ENCODE data around the gene TRMT1.

Gene TRMT1

DNA sequence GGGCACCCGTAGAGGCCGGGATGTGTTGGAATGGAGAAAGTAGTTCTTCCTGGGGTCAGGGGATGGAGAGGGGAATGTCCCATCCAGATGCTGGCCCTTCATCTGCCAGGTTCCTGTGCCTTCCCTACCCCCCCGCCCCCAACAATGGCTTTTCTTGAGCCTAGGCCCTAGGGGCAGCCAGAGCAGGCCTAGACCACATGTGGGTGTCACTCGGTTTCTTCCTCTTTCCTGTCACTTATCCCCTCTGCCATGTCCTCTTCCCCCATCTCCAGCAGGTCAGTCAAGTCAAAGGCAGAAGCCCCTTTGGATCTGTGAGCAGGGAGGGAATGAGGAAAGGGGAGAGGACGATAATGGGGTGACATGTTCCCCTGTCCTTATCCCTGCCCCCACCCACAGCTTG is 50.3 kb downstream of the TRMT1 start:
- Histone ChIP-seq H2BK120ac (ENCODE audit: low read depth, low read length) (no peak overlapping the region), H2BK15ac (replicated peaks; ENCODE audit: low read depth) (no peak overlapping the region), H2BK5ac (ENCODE audit: low read length) (no peak overlapping the region), H3K56ac (ENCODE audit: low read length) (no peak overlapping the region), H2AK5ac (ENCODE audit: low read length) (no peak overlapping the region), H3K9ac (ENCODE audit: low read length) (no peak overlapping the region), H3K4me2 (ENCODE audit: low read length) (no peak overlapping the region), H3K27me3 (ENCODE audit: insufficient read depth, low read length, poor library complexity) (peaks cover 17% of the 10 kb centered on the region), H3K4ac (ENCODE audit: low read depth, low read length) (no peak overlapping the region), H3K27ac (ENCODE audit: low read depth, low read length) (no peak overlapping the region), H3K23ac (ENCODE audit: low read length) (no peak overlapping the region), H3K4me1 (ENCODE audit: control insufficient read depth, low read depth, low read length) (peaks cover 1% of the 10 kb centered on the region), H3K18ac (ENCODE audit: low read length) (no peak overlapping the region), H3K79me2 (ENCODE audit: control insufficient read depth, insufficient read depth, low read length) (no peaks in the 10 kb centered on the region), H4K5ac (ENCODE audit: low read length) (no peak overlapping the region), H3K79me1 (ENCODE audit: low read length) (no peaks in the 10 kb centered on the region), H4K8ac (ENCODE audit: low read depth, low read length) (no peak overlapping the region), H3K36me3 (ENCODE audit: control insufficient read depth, insufficient read depth, low read length) (no peaks in the 10 kb centered on the region), H3K4me3 (ENCODE audit: low read length) (no peak overlapping the region)
- WGBS (ENCODE audit: extremely low coverage, insufficient coverage, low lambda C conversion rate): no CpG with 5 or more reads among the region's 5 CpGs
- no peak for DNase-seq

DNA sequence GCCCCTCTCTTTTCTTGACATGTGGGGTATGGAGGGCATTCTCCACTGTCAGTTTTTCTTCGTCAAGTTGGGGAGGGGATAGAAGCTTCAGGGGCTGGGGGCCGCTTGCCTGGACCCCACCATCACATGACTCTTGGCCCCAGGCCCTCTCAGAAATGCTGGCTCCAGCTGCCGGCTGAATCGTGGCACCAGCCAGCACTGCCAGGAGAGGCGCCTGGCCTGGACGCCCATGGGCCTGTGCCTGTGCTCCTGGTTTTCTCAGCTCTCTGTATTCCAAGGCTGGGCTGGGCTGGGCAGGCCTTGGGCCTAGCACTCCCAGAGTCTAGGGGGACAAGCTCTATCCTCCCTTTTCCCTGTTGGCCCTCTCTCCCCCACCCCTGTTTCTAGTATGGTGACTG is 52.4 kb downstream of the TRMT1 start:
- no CpG with 5 or more reads among the region's 6 CpGs for WGBS (ENCODE audit: extremely low coverage, insufficient coverage, low lambda C conversion rate)
- no peaks in the 10 kb centered on the region for H3K4me1 ChIP-seq (ENCODE audit: control insufficient read depth, low read depth, low read length)
- no peak overlapping the region for H3K56ac ChIP-seq (ENCODE audit: low read length)
- H3K27ac ChIP-seq (ENCODE audit: low read depth, low read length): no peak overlapping the region
- no peak overlapping the region for H2AK5ac ChIP-seq (ENCODE audit: low read length)
- H2BK120ac ChIP-seq (ENCODE audit: low read depth, low read length): no peak overlapping the region
- DNase-seq: no peak
- H3K4me2 ChIP-seq (ENCODE audit: low read length): no peak overlapping the region
- H2BK5ac ChIP-seq (ENCODE audit: low read length): no peak overlapping the region
- no peak overlapping the region for H3K4ac ChIP-seq (ENCODE audit: low read depth, low read length)
- no peak overlapping the region for H3K4me3 ChIP-seq (ENCODE audit: low read length)
- no peak overlapping the region for H2BK15ac ChIP-seq (replicated peaks; ENCODE audit: low read depth)
- no peak overlapping the region for H3K18ac ChIP-seq (ENCODE audit: low read length)
- no peak overlapping the region for H3K23ac ChIP-seq (ENCODE audit: low read length)
- no peaks in the 10 kb centered on the region for H3K36me3 ChIP-seq (ENCODE audit: control insufficient read depth, insufficient read depth, low read length)
- peaks cover 27% of the 10 kb centered on the region for H3K27me3 ChIP-seq (ENCODE audit: insufficient read depth, low read length, poor library complexity)
- no peak overlapping the region for H4K5ac ChIP-seq (ENCODE audit: low read length)
- no peak overlapping the region for H4K8ac ChIP-seq (ENCODE audit: low read depth, low read length)
- H3K9ac ChIP-seq (ENCODE audit: low read length): no peak overlapping the region
- H3K79me1 ChIP-seq (ENCODE audit: low read length): no peaks in the 10 kb centered on the region
- no peaks in the 10 kb centered on the region for H3K79me2 ChIP-seq (ENCODE audit: control insufficient read depth, insufficient read depth, low read length)

DNA sequence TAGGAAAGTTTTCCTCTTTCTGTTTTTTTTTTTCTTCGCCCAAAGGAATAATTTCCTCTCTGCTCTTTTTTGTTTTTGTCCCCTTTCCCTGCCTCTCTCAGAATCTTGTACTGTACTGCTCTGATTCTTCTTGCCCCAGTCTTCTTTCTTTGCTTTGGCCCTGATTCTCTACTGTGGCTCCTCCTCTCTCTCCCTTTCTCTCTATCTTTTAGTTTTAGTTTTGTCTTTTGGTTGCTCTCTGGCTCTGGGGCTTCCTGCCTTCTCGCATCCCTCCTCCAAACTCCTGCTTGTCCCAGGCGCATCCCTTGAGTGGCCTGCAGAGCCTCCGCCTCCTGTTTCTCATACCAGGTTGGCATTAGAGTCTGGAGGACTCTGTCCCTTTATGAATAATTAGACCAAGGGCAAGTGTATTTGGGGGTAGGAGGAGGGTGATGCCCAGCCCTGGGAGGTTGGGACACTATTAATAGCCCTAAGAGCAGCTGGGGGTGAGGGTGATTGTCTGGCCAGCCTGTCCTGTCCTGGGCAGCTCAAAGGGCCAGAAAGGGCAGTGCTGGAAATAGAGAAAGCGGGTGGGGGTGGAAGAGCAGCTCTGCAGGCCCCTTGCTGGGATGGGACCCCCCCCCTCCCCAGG is 53.0 kb downstream of the TRMT1 start:
- H2BK120ac ChIP-seq (ENCODE audit: low read depth, low read length): no peak overlapping the region
- no CpG with 5 or more reads among the region's 5 CpGs for WGBS (ENCODE audit: extremely low coverage, insufficient coverage, low lambda C conversion rate)
- no peak overlapping the region for H3K4me3 ChIP-seq (ENCODE audit: low read length)
- no peak overlapping the region for H2AK5ac ChIP-seq (ENCODE audit: low read length)
- no peaks in the 10 kb centered on the region for H3K36me3 ChIP-seq (ENCODE audit: control insufficient read depth, insufficient read depth, low read length)
- peaks cover 30% of the 10 kb centered on the region for H3K27me3 ChIP-seq (ENCODE audit: insufficient read depth, low read length, poor library complexity)
- no peak overlapping the region for H3K4ac ChIP-seq (ENCODE audit: low read depth, low read length)
- no peaks in the 10 kb centered on the region for H3K4me1 ChIP-seq (ENCODE audit: control insufficient read depth, low read depth, low read length)
- H3K79me2 ChIP-seq (ENCODE audit: control insufficient read depth, insufficient read depth, low read length): no peaks in the 10 kb centered on the region
- no peak overlapping the region for H2BK5ac ChIP-seq (ENCODE audit: low read length)
- H3K79me1 ChIP-seq (ENCODE audit: low read length): no peaks in the 10 kb centered on the region
- H4K5ac ChIP-seq (ENCODE audit: low read length): no peak overlapping the region
- no peak for DNase-seq
- H3K18ac ChIP-seq (ENCODE audit: low read length): no peak overlapping the region
- H3K56ac ChIP-seq (ENCODE audit: low read length): no peak overlapping the region
- H3K9ac ChIP-seq (ENCODE audit: low read length): no peak overlapping the region
- no peak overlapping the region for H2BK15ac ChIP-seq (replicated peaks; ENCODE audit: low read depth)
- no peak overlapping the region for H3K27ac ChIP-seq (ENCODE audit: low read depth, low read length)
- no peak overlapping the region for H3K23ac ChIP-seq (ENCODE audit: low read length)
- H4K8ac ChIP-seq (ENCODE audit: low read depth, low read length): no peak overlapping the region
- no peak overlapping the region for H3K4me2 ChIP-seq (ENCODE audit: low read length)

GRCh38 chr19:13062317-13062716 is 54.2 kb downstream of the TRMT1 start:
- no peak for DNase-seq
- H3K4ac ChIP-seq (ENCODE audit: low read depth, low read length): no peak overlapping the region
- no peak overlapping the region for H2BK120ac ChIP-seq (ENCODE audit: low read depth, low read length)
- no peak overlapping the region for H3K18ac ChIP-seq (ENCODE audit: low read length)
- H2BK5ac ChIP-seq (ENCODE audit: low read length): no peak overlapping the region
- no peak overlapping the region for H4K5ac ChIP-seq (ENCODE audit: low read length)
- no peak overlapping the region for H3K27ac ChIP-seq (ENCODE audit: low read depth, low read length)
- H3K9ac ChIP-seq (ENCODE audit: low read length): no peak overlapping the region
- H2BK15ac ChIP-seq (replicated peaks; ENCODE audit: low read depth): no peak overlapping the region
- no peak overlapping the region for H3K56ac ChIP-seq (ENCODE audit: low read length)
- no peaks in the 10 kb centered on the region for H3K79me1 ChIP-seq (ENCODE audit: low read length)
- H3K4me1 ChIP-seq (ENCODE audit: control insufficient read depth, low read depth, low read length): no peaks in the 10 kb centered on the region
- H3K23ac ChIP-seq (ENCODE audit: low read length): no peak overlapping the region
- H3K79me2 ChIP-seq (ENCODE audit: control insufficient read depth, insufficient read depth, low read length): no peaks in the 10 kb centered on the region
- no peak overlapping the region for H4K8ac ChIP-seq (ENCODE audit: low read depth, low read length)
- no peak overlapping the region for H3K4me3 ChIP-seq (ENCODE audit: low read length)
- H3K27me3 ChIP-seq (ENCODE audit: insufficient read depth, low read length, poor library complexity): peaks cover 37% of the 10 kb centered on the region
- no peak overlapping the region for H3K4me2 ChIP-seq (ENCODE audit: low read length)
- no peak overlapping the region for H2AK5ac ChIP-seq (ENCODE audit: low read length)
- H3K36me3 ChIP-seq (ENCODE audit: control insufficient read depth, insufficient read depth, low read length): no peaks in the 10 kb centered on the region

DNA sequence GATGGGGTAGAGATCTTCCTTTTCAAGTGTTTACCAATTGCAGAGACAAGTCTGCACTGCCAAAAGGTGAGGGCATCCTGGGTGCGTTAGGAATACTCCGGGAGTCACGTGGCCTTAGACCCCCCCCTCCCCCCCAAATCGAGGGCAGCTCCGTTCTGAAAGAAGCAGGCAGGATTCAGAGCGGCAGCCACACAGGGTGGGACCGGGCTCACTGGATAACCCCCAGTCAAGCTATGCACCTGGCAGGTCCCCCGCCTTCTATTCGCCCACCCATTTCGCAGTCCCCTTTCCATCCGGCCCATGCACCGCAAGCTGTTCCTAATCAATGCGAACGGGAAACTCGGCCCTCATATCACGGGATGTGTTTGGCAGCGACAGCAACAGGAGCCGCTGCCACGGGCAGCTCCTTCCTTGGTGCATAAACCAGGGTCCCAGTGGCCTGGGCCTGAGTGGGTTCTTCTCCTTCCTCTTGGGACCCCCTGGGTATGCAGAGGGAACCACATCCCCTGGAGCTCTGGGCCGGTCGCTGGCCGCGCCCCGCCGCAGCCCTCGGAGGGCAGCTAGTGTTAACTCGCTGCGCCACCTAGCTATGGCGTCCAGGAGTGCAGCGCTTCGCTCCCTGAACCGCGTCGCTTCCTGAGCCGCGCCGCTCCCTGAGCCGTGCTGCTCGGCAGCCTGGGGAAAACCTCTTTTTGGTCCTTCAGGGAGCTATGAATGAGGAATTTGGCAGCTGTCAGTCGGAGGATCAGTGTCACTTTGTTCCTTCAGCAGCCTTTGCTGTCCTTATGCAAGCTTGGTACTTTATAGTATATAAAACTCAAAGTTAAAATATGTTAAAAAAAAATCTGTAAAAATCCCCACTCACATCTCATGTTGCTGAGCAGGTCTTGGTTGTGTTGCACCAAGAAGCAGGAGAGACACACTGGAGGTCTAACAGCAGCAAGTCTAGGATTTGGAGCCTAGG is 55.3 kb downstream of the TRMT1 start:
- Histone ChIP-seq H3K4me3 (ENCODE audit: low read length) (no peak overlapping the region), H3K27me3 (ENCODE audit: insufficient read depth, low read length, poor library complexity) (peaks cover 48% of the 10 kb centered on the region)

More for the DNA sequence above, 55.3 kb downstream of the TRMT1 start:
- no peak overlapping the region for H2BK120ac ChIP-seq (ENCODE audit: low read depth, low read length)
- peak; percentile 77 for DNase-seq
- no peaks in the 10 kb centered on the region for H3K79me2 ChIP-seq (ENCODE audit: control insufficient read depth, insufficient read depth, low read length)
- WGBS (ENCODE audit: extremely low coverage, insufficient coverage, low lambda C conversion rate): no CpG with 5 or more reads among the region's 40 CpGs
- H3K79me1 ChIP-seq (ENCODE audit: low read length): no peaks in the 10 kb centered on the region
- H3K9ac ChIP-seq (ENCODE audit: low read length): no peak overlapping the region
- no peaks in the 10 kb centered on the region for H3K36me3 ChIP-seq (ENCODE audit: control insufficient read depth, insufficient read depth, low read length)
- H3K56ac ChIP-seq (ENCODE audit: low read length): no peak overlapping the region
- no peak overlapping the region for H4K8ac ChIP-seq (ENCODE audit: low read depth, low read length)
- no peak overlapping the region for H3K18ac ChIP-seq (ENCODE audit: low read length)
- peak overlapping the region; percentile 73 for H3K4me2 ChIP-seq (ENCODE audit: low read length)
- H2BK15ac ChIP-seq (replicated peaks; ENCODE audit: low read depth): no peak overlapping the region
- no peak overlapping the region for H3K4ac ChIP-seq (ENCODE audit: low read depth, low read length)
- no peak overlapping the region for H2AK5ac ChIP-seq (ENCODE audit: low read length)
- H3K27ac ChIP-seq (ENCODE audit: low read depth, low read length): no peak overlapping the region
- no peaks in the 10 kb centered on the region for H3K4me1 ChIP-seq (ENCODE audit: control insufficient read depth, low read depth, low read length)
- H3K23ac ChIP-seq (ENCODE audit: low read length): no peak overlapping the region
- H4K5ac ChIP-seq (ENCODE audit: low read length): no peak overlapping the region
- H2BK5ac ChIP-seq (ENCODE audit: low read length): no peak overlapping the region

Data from mesendoderm (in vitro differentiated cells).